Keratinocyte (primary cell): ENCODE results near the gene TACR3. TPM values are rescaled to one million over a fixed set of nuclear protein-coding genes. Genes with fewer than 3 reads are reported as not detected.

Source experiments
- DNase-seq: peaks from one replicate; pipeline ENCODE4 v3.0.0-alpha.2; 2011; ENCODE audit warnings: low read depth, missing footprints, low spot score
- FAIRE-seq: peaks from 2 replicates; lab custom pipeline; 2011; peaks lifted over from hg19 to GRCh38; lab: Jason Lieb, UNC
- H2AFZ ChIP-seq: 2 replicates; pipeline ENCODE4 v1.6.0; 2012; ENCODE audit warnings: low read length, control low read depth, inconsistent platforms; ENCODE audit not compliant: control insufficient read depth
- H3K27ac ChIP-seq: 2 replicates; pipeline ENCODE4 v1.5.1; 2011; ENCODE audit warnings: low read length; ENCODE audit not compliant: control insufficient read depth, insufficient read depth
- H3K27me3 ChIP-seq: 3 replicates; pipeline ENCODE4 v1.6.0; 2011; ENCODE audit warnings: low read length; ENCODE audit not compliant: control insufficient read depth, insufficient read depth; ENCODE audit errors: extremely low read depth
- H3K36me3 ChIP-seq, 2 experiments: 2 replicates in 1 of 2; 3 replicates in 1 of 2; pipeline ENCODE4 v1.5.1; 2011; ENCODE audit warnings: low read length in 2 of 2, mild to moderate bottlenecking in 1 of 2; ENCODE audit not compliant: control insufficient read depth in 2 of 2, insufficient read depth in 2 of 2; ENCODE audit errors: extremely low read depth in 1 of 2
- H3K4me1 ChIP-seq: 3 replicates; pipeline ENCODE4 v1.5.1; 2011; ENCODE audit warnings: low read length; ENCODE audit not compliant: control insufficient read depth, insufficient read depth; ENCODE audit errors: extremely low read depth
- H3K4me2 ChIP-seq: 3 replicates; pipeline ENCODE4 v1.6.0; 2011; ENCODE audit warnings: low read depth, low read length; ENCODE audit not compliant: control insufficient read depth, insufficient read depth; ENCODE audit errors: extremely low read depth
- H3K4me3 ChIP-seq, 3 experiments: fragments of 200-600 bp in 1 of 3; sonication (generic) in 1 of 3; 2 replicates in 2 of 3; 3 replicates in 1 of 3; pipeline ENCODE4 v1.5.1; 2011 to 2016; ENCODE audit warnings: low read length in 3 of 3, mild to moderate bottlenecking in 3 of 3, control low read depth in 2 of 3, inconsistent platforms in 1 of 3, low read depth in 1 of 3, mixed read lengths in 1 of 3, mixed run types in 1 of 3, moderate library complexity in 1 of 3; ENCODE audit not compliant: control insufficient read depth in 2 of 3, insufficient read depth in 2 of 3; ENCODE audit errors: extremely low read depth in 1 of 3
- H3K79me2 ChIP-seq: 2 replicates; pipeline ENCODE4 v1.6.0; 2012; ENCODE audit warnings: low read length; ENCODE audit not compliant: control insufficient read depth, insufficient read depth
- H3K9ac ChIP-seq: 3 replicates; pipeline ENCODE4 v1.6.0; 2011; ENCODE audit warnings: low read length; ENCODE audit not compliant: control insufficient read depth, insufficient read depth; ENCODE audit errors: extremely low read depth
- H3K9me1 ChIP-seq: 3 replicates; pipeline ENCODE4 v1.6.0; 2011; ENCODE audit warnings: low read length; ENCODE audit not compliant: control insufficient read depth, insufficient read depth; ENCODE audit errors: extremely low read depth
- H3K9me3 ChIP-seq: 2 replicates; pipeline ENCODE4 v1.5.1; 2012; ENCODE audit warnings: low read depth, low read length; ENCODE audit not compliant: control insufficient read depth
- H4K20me1 ChIP-seq: 3 replicates; pipeline ENCODE4 v1.6.0; 2011; ENCODE audit warnings: low read length; ENCODE audit not compliant: control insufficient read depth, insufficient read depth; ENCODE audit errors: extremely low read depth
- CTCF ChIP-seq, 3 experiments: IDR thresholded peaks in 1 of 3; conservative IDR thresholded peaks in 1 of 3; optimal IDR thresholded peaks in 1 of 3; 2 replicates in 2 of 3; 3 replicates in 1 of 3; pipeline versions ENCODE3 to v1.5.1; 2011; ENCODE audit warnings: low read length in 3 of 3, mild to moderate bottlenecking in 3 of 3, moderate library complexity in 2 of 3, control low read depth in 1 of 3, inconsistent platforms in 1 of 3; ENCODE audit not compliant: insufficient read depth in 2 of 3; ENCODE audit errors: extremely low read depth in 1 of 3
- EZH2 ChIP-seq: IDR thresholded peaks from one replicate; pipeline ENCODE4 v1.6.1; 2012; ENCODE audit warnings: inconsistent platforms, mild to moderate bottlenecking, low read length, moderate library complexity
- dilution Hi-C: fragments of 300-500 bp; cut with MboI; formaldehyde crosslinking; loops from one replicate; pipeline ENCODE4 v1.7.0; 2020; ENCODE audit warnings: low sequenced_read_pairs; ENCODE audit not compliant: extremely low pct_ligation_motif_present
- polyA plus RNA-seq, 5 experiments: library from polyadenylated mRNA; depleted of rRNA in 3 of 5; stranded (reverse) in 3 of 5; stranded (forward) in 1 of 5; unstranded in 1 of 5; fragments of >200 nt; gene quantifications; 1 replicate in 1 of 5; 2 replicates in 3 of 5; 3 replicates in 1 of 5; pipeline versions ENCODE4 v1.2.1 to v1.2.3, GENCODE V29; 2011 to 2012; ENCODE audit warnings: missing spikeins in 2 of 5, low read depth in 1 of 5, low replicate concordance in 1 of 5

The TACR3 gene
- polyA plus RNA-seq, 1 donor (not counting 4 experiments of a cell fraction or from before 2014, with no cell fraction given) = not detected

GRCh38 chr4:103721251-103721650, 1.5 kb upstream of the TACR3 start:
- H4K20me1 ChIP-seq = no peaks in the 10 kb centered on the region

GRCh38 chr4:103720661-103721060, 876 bp upstream of the TACR3 start:
- FAIRE-seq = no peak
- no peak overlapping the region for H2AFZ ChIP-seq
- H3K4me3 ChIP-seq = no peak overlapping the region
- no peak for DNase-seq
- no peak overlapping the region for H3K9ac ChIP-seq
- no peaks in the 10 kb centered on the region for H3K9me1 ChIP-seq
- H3K27me3 ChIP-seq = peaks cover 16% of the 10 kb centered on the region
- H3K4me2 ChIP-seq = no peak overlapping the region
- no peaks in the 10 kb centered on the region for H4K20me1 ChIP-seq
- H3K79me2 ChIP-seq = no peaks in the 10 kb centered on the region
- no peaks in the 10 kb centered on the region for H3K36me3 ChIP-seq
- dilution Hi-C loops = no loop called here
- TF ChIP-seq CTCF (optimal IDR thresholded peaks at IDR 0.05 in 1 of 3, IDR thresholded peaks at IDR 0.05 in 1 of 3, conservative IDR thresholded peaks at IDR 0.05 in 1 of 3; ENCODE audit: extremely low read depth in 1 of 3, insufficient read depth in 2 of 3, low read length in 3 of 3) (no peak), EZH2 (no peak)
- no peak overlapping the region for H3K27ac ChIP-seq
- no peaks in the 10 kb centered on the region for H3K4me1 ChIP-seq
- no peaks in the 10 kb centered on the region for H3K9me3 ChIP-seq

More at GRCh38 chr4:103721251-103721650, 1.5 kb upstream of the TACR3 start:
- no peaks in the 10 kb centered on the region for H3K9me3 ChIP-seq
- no peak overlapping the region for H3K4me2 ChIP-seq
- peaks cover 16% of the 10 kb centered on the region for H3K27me3 ChIP-seq
- H3K9ac ChIP-seq = no peak overlapping the region
- no peaks in the 10 kb centered on the region for H3K4me1 ChIP-seq
- H3K36me3 ChIP-seq = no peaks in the 10 kb centered on the region
- TF ChIP-seq EZH2 (no peak), CTCF (optimal IDR thresholded peaks at IDR 0.05 in 1 of 3, IDR thresholded peaks at IDR 0.05 in 1 of 3, conservative IDR thresholded peaks at IDR 0.05 in 1 of 3; ENCODE audit: extremely low read depth in 1 of 3, insufficient read depth in 2 of 3, low read length in 3 of 3) (no peak)
- no peak overlapping the region for H2AFZ ChIP-seq
- no peaks in the 10 kb centered on the region for H3K79me2 ChIP-seq
- H3K27ac ChIP-seq = no peak overlapping the region
- no peaks in the 10 kb centered on the region for H3K9me1 ChIP-seq
- no peak overlapping the region for H3K4me3 ChIP-seq
- no peak for FAIRE-seq
- dilution Hi-C loops = no loop called here
- no peak for DNase-seq
